ENCODE data around the gene IL17RA.

The IL17RA gene

GRCh38 chr22:17105143-17106129 lies 20.6 kb downstream of the IL17RA start:
- Histone ChIP-seq H3K27me3 (ENCODE audit: insufficient read depth, insufficient read length) (no peaks in the 10 kb centered on the region), H3K9ac (ENCODE audit: insufficient read length, low read depth) (no peak overlapping the region), H3K9me3 (ENCODE audit: insufficient read depth, low read length) (no peaks in the 10 kb centered on the region), H3K36me3 (ENCODE audit: insufficient read depth, insufficient read length, low read length) (peaks cover 76% of the 10 kb centered on the region), H3K4me1 (ENCODE audit: insufficient read depth, insufficient read length) (no peaks in the 10 kb centered on the region), H3K4me3 (ENCODE audit: insufficient read length, low read depth) (no peak overlapping the region)
- no peak for TF ChIP-seq ZNF274 (IDR thresholded peaks at IDR 0.05; ENCODE audit: low read depth, low read length)
- no peak for TF ChIP-seq YY1 (IDR thresholded peaks at IDR 0.05; ENCODE audit: insufficient read depth, insufficient read length)
- TF ChIP-seq SUZ12 (IDR thresholded peaks at IDR 0.05; ENCODE audit: extremely low read depth, insufficient read depth, insufficient read length): no peak
- no peak for DNase-seq (ENCODE audit: low read depth, low spot score)

GRCh38 chr22:17106161-17106784 lies 21.5 kb downstream of the IL17RA start:
- no peak overlapping the region for H3K4me3 ChIP-seq (ENCODE audit: insufficient read length, low read depth)
- peaks cover 72% of the 10 kb centered on the region for H3K36me3 ChIP-seq (ENCODE audit: insufficient read depth, insufficient read length, low read length)
- H3K4me1 ChIP-seq (ENCODE audit: insufficient read depth, insufficient read length): no peaks in the 10 kb centered on the region
- DNase-seq (ENCODE audit: low read depth, low spot score): no peak
- no peaks in the 10 kb centered on the region for H3K27me3 ChIP-seq (ENCODE audit: insufficient read depth, insufficient read length)
- TF ChIP-seq ZNF274 (IDR thresholded peaks at IDR 0.05; ENCODE audit: low read depth, low read length): no peak
- TF ChIP-seq YY1 (IDR thresholded peaks at IDR 0.05; ENCODE audit: insufficient read depth, insufficient read length): no peak
- TF ChIP-seq SUZ12 (IDR thresholded peaks at IDR 0.05; ENCODE audit: extremely low read depth, insufficient read depth, insufficient read length): no peak
- H3K9me3 ChIP-seq (ENCODE audit: insufficient read depth, low read length): no peaks in the 10 kb centered on the region
- H3K9ac ChIP-seq (ENCODE audit: insufficient read length, low read depth): no peak overlapping the region

DNA sequence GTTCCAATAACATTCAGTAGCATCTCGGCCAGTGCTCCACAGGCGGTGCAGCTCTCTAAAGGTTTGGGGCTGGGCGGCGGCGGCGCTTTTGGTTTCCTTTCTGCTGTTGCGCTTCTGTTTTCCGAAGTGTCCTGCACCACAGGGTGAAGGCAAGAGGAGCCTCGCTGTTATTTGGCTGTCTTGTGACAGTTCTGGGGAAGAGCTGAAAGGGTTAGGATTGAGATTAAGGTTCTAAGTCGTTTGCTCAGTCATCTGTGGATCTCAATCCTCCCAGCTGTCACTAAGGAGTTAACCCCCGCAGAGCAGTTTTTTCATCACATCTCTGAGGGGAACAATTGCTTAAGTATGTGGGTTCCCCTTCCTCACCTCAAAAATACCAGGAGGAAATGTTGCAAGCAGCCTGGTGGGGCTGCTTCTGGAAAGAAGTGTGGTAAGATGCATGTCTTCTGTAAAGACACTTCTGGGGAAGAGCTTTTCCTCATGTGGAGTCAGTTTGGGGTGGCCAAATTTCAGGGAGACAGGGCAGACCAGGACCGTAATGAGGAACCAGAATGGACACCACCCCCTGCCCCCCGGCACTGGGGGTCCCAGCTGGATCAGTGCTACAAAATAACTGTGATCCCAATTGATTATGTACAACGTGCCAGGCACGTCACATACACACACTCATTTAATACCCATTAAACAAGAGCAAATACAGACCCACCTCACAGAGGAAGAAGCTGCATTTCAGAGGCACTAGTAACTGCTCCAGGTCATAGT lies 22.2 kb downstream of the IL17RA start:
- no peak for TF ChIP-seq YY1 (IDR thresholded peaks at IDR 0.05; ENCODE audit: insufficient read depth, insufficient read length)
- Histone ChIP-seq H3K9ac (ENCODE audit: insufficient read length, low read depth) (no peak overlapping the region), H3K4me1 (ENCODE audit: insufficient read depth, insufficient read length) (no peaks in the 10 kb centered on the region), H3K36me3 (ENCODE audit: insufficient read depth, insufficient read length, low read length) (peaks cover 65% of the 10 kb centered on the region), H3K27me3 (ENCODE audit: insufficient read depth, insufficient read length) (no peaks in the 10 kb centered on the region), H3K4me3 (ENCODE audit: insufficient read length, low read depth) (no peak overlapping the region), H3K9me3 (ENCODE audit: insufficient read depth, low read length) (no peaks in the 10 kb centered on the region)
- no peak for DNase-seq (ENCODE audit: low read depth, low spot score)

- no peak for DNase-seq (ENCODE audit: low read depth, low spot score)
- Histone ChIP-seq H3K4me3 (ENCODE audit: insufficient read length, low read depth) (no peak overlapping the region), H3K27me3 (ENCODE audit: insufficient read depth, insufficient read length) (no peaks in the 10 kb centered on the region), H3K9me3 (ENCODE audit: insufficient read depth, low read length) (no peaks in the 10 kb centered on the region), H3K4me1 (ENCODE audit: insufficient read depth, insufficient read length) (no peaks in the 10 kb centered on the region), H3K9ac (ENCODE audit: insufficient read length, low read depth) (no peak overlapping the region), H3K36me3 (ENCODE audit: insufficient read depth, insufficient read length, low read length) (peaks cover 60% of the 10 kb centered on the region)
- TF ChIP-seq YY1 (IDR thresholded peaks at IDR 0.05; ENCODE audit: insufficient read depth, insufficient read length) (no peak), ZNF274 (IDR thresholded peaks at IDR 0.05; ENCODE audit: low read depth, low read length) (no peak), SUZ12 (IDR thresholded peaks at IDR 0.05; ENCODE audit: extremely low read depth, insufficient read depth, insufficient read length) (no peak)
Observed at GRCh38 chr22:17107547-17107810, 22.7 kb downstream of the IL17RA start.

GRCh38 chr22:17108256-17109112 lies 23.7 kb downstream of the IL17RA start:
- Histone ChIP-seq H3K9ac (ENCODE audit: insufficient read length, low read depth) (no peak overlapping the region), H3K4me3 (ENCODE audit: insufficient read length, low read depth) (no peak overlapping the region), H3K36me3 (ENCODE audit: insufficient read depth, insufficient read length, low read length) (peaks cover 50% of the 10 kb centered on the region), H3K27me3 (ENCODE audit: insufficient read depth, insufficient read length) (no peaks in the 10 kb centered on the region), H3K4me1 (ENCODE audit: insufficient read depth, insufficient read length) (no peaks in the 10 kb centered on the region), H3K9me3 (ENCODE audit: insufficient read depth, low read length) (no peaks in the 10 kb centered on the region)
- no peak for DNase-seq (ENCODE audit: low read depth, low spot score)
- TF ChIP-seq YY1 (IDR thresholded peaks at IDR 0.05; ENCODE audit: insufficient read depth, insufficient read length): no peak
- TF ChIP-seq SUZ12 (IDR thresholded peaks at IDR 0.05; ENCODE audit: extremely low read depth, insufficient read depth, insufficient read length): no peak
- TF ChIP-seq ZNF274 (IDR thresholded peaks at IDR 0.05; ENCODE audit: low read depth, low read length): no peak

DNA sequence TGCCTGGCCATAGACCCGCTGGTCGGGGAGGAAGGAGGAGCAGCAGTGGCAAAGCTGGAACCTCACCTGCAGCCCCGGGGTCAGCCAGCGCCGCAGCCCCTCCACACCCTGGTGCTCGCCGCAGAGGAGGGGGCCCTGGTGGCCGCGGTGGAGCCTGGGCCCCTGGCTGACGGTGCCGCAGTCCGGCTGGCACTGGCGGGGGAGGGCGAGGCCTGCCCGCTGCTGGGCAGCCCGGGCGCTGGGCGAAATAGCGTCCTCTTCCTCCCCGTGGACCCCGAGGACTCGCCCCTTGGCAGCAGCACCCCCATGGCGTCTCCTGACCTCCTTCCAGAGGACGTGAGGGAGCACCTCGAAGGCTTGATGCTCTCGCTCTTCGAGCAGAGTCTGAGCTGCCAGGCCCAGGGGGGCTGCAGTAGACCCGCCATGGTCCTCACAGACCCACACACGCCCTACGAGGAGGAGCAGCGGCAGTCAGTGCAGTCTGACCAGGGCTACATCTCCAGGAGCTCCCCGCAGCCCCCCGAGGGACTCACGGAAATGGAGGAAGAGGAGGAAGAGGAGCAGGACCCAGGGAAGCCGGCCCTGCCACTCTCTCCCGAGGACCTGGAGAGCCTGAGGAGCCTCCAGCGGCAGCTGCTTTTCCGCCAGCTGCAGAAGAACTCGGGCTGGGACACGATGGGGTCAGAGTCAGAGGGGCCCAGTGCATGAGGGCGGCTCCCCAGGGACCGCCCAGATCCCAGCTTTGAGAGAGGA lies 24.5 kb downstream of the IL17RA start:
- no peaks in the 10 kb centered on the region for H3K27me3 ChIP-seq (ENCODE audit: insufficient read depth, insufficient read length)
- no peaks in the 10 kb centered on the region for H3K4me1 ChIP-seq (ENCODE audit: insufficient read depth, insufficient read length)
- no peak overlapping the region for H3K9ac ChIP-seq (ENCODE audit: insufficient read length, low read depth)
- H3K36me3 ChIP-seq (ENCODE audit: insufficient read depth, insufficient read length, low read length): peaks cover 46% of the 10 kb centered on the region
- H3K9me3 ChIP-seq (ENCODE audit: insufficient read depth, low read length): no peaks in the 10 kb centered on the region
- TF ChIP-seq YY1 (IDR thresholded peaks at IDR 0.05; ENCODE audit: insufficient read depth, insufficient read length) (no peak), SUZ12 (IDR thresholded peaks at IDR 0.05; ENCODE audit: extremely low read depth, insufficient read depth, insufficient read length) (no peak), ZNF274 (IDR thresholded peaks at IDR 0.05; ENCODE audit: low read depth, low read length) (no peak)
- DNase-seq (ENCODE audit: low read depth, low spot score): no peak
- no peak overlapping the region for H3K4me3 ChIP-seq (ENCODE audit: insufficient read length, low read depth)
